ENCODE data around the gene SAP30BP.

Gene SAP30BP

GRCh38 chr17:75697651-75698291 lies 30.6 kb downstream of the SAP30BP start:
- peak; percentile 66 to 94 (median 85) for DNase-seq
- intact Hi-C loops (cut with DNase I) = no loop called here

GRCh38 chr17:75698659-75699058 lies 31.5 kb downstream of the SAP30BP start:
- intact Hi-C loops (cut with DNase I) = no loop called here
- no peak for DNase-seq

- DNase-seq = no peak
- intact Hi-C loops (cut with DNase I) = no loop called here
Measured at GRCh38 chr17:75701288-75701687, 34.1 kb downstream of the SAP30BP start.

- intact Hi-C loops (cut with DNase I) = no loop called here
- DNase-seq = no peak
Measured at GRCh38 chr17:75703191-75703590, 36.1 kb downstream of the SAP30BP start.

- no peak for DNase-seq
- intact Hi-C loops (cut with DNase I) = no loop called here
Measured at GRCh38 chr17:75703591-75703990, 36.5 kb downstream of the SAP30BP start.

DNA sequence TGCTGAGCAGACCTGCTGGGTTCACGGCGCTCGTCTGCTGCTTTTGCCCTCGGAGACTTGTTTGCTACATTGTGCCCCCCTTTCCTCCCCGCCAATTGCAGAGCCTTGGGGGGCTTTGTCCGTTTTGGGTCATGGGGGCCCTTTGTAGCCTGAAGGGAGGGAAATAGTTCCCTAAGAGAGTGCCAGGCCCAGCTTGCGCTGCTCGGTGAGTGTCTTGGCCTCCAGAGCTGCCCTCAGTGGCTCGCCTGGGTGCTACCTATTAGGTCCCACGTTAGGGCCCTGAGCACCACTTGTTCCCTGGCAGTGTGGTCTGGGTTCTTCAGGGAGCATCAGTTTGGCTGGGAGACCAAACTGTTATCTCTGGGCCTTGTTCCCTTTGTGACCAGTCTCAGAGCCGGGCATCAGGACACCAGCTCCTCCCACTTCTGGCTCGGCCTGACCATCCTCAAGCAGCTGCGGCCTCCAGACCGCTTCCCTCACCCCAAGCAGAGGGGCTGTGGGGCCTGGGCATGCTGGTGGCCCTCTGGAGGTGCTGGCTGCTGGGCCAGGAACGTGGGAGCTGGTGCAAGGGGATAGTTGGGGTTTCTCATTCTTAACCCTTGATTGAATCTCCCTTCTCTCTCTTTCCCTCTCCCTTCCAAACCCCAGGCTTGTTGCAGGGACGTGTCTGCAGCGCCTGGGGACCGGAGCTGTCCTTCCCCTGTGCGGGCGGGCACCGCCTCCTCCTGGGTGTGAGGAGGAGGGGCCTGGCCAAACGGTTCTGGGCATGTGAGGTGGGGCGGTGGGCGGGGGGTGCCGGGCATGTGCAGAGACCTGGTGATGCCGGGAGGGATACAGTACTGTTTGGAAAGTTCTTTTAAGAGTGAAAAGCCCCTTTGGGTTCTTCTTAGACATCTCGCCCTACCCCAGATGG lies 38.1 kb downstream of the SAP30BP start:
- intact Hi-C loops (cut with DNase I) = no loop called here

DNA sequence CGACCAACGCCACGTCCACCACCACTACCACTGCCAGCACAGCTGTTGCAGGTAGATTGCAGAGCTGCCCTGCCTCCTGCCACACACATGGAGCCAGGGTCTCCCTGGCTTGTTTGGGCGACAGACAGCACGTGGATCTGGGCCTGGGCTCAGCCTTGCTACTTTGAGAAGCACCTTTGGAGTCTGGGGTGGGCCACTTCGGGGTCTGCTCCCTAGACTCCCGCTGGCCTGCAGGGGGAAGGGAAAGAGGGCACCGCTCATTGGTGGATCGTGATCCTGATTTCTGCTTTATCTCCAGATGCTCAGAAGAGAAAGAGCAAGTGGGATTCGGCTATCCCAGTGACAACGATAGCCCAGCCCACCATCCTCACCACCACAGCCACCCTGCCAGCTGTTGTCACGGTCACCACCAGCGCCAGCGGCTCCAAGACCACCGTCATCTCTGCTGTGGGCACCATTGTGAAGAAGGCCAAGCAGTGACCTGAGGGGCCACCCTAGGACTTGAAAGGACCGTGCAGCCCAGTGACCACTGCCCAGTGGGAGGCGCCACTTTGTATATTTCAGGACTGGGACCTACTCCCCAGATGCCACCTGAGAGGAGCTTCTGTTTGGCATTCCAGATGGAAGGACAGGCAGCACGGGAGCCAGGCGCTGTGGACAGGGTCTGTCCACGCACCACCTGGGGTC lies 39.0 kb downstream of the SAP30BP start:
- DNase-seq = no peak
- intact Hi-C loops (cut with DNase I) = no loop called here

More for the DNA sequence above, 38.1 kb downstream of the SAP30BP start:
- peak in 29 of 42 donors; percentile 28 to 83 (median 56) for DNase-seq

DNA sequence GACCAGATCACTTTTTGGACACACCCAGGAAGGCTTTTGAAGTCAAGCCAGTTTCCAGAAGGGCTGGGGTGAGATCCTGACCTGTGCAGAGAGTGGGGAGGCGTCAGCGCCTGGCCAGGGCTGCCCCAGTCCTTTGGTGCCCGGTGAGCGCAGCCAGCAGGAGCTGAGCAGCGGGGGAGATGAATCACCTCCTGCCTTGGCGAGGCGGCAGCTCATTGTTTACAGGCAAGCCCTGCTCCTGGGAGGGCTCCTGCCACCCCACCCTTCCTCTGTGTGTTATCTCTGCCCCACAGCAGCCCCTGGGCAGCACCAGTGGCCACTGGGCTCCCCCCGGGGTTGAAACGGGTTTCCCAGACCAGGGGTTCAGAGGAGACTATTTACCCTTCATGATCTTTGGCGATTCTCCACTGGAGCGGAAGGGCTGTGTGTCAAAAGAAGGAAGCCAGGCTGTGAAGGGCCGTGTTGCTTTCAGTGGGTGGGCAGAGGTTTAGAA lies 40.0 kb downstream of the SAP30BP start:
- no peak for DNase-seq

GRCh38 chr17:75712446-75712845 lies 45.3 kb downstream of the SAP30BP start:
- intact Hi-C loops (cut with DNase I) = no loop called here
- DNase-seq = no peak

More for the DNA sequence above, 40.0 kb downstream of the SAP30BP start:
- intact Hi-C loops (cut with DNase I) = no loop called here

- intact Hi-C loops (cut with DNase I) = no loop called here
Measured at GRCh38 chr17:75719732-75720131, 52.6 kb downstream of the SAP30BP start.

DNA sequence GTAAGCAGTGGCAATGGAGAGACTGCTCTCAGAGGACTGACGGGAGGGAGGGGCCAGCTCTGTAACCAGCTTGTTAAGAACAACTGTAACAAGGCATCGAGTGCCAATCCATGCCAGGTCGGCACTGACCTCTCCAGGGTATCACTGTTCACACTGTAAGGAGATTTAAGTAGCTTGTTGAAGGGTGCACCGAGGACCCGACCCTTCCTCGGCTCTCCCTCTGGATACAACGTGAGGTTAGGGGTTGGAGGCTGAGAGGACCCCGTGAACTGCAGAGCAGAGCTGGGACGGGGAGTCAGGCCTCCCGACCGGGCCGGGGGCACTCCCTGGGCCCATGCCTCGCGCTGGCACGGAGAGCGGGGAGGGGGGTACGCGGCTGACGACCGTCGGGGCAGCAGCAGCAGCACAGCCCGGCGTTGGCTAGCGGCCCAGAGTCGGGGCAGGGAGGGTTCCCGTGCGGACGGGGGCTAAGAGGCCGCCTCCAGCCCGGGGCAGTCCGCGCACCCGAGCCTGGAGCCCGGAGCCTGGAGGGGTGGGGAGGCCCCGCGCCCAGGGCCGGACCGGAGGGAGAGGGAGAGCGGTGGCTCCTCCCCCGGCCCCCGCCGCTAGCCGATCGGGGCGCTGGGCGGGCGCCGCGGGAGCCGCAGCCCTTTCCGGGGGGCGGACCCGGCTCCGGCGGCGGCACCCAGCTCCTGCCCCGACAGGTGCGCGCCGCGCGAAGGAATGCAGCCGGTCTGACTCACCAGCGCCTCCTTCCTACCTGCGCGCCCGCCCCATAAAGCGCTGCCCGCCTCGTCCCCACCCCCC lies 53.7 kb downstream of the SAP30BP start, which contains the start of gene ITGB4:
ITGB4 (plus strand) TSS at position 804 of the 807 bp plus-strand sequence. CDS start 3,245 bp downstream, outside the sequence.
- intact Hi-C loops (cut with DNase I) = no loop called here
- DNase-seq = peak; percentile 27 to 89 (median 69)

More at GRCh38 chr17:75719732-75720131, 52.6 kb downstream of the SAP30BP start:
- DNase-seq = no peak

GRCh38 chr17:75721463-75722011 lies 54.4 kb downstream of the SAP30BP start:
- intact Hi-C loops (cut with DNase I) = no loop called here
- peak in 1 of 42 donors; percentile 34 for DNase-seq

DNA sequence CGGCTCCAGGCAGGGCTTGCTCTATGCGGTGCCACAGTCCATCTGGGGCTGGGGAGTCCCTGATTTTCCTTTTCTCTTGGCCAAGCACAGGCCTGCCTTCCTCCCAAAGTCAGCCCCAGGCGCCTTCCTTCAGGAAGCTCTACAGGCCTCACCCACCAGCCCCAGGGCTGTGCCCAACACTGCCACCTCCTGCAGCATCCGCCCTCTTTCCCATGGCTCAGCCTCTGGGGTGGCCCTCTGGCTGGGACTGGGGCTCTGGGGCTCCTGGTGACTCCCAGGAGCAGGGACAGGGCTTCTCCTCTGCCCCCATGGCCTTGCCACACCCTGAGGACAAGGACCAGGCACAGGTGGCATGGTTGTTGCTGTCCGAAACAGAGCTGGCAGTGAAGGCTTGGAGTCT lies 54.9 kb downstream of the SAP30BP start:
- intact Hi-C loops (cut with DNase I) = no loop called here
- DNase-seq = peak in 8 of 42 donors; percentile 28 to 49 (median 32)

- no peak for DNase-seq
Measured at GRCh38 chr17:75722542-75723095, 55.5 kb downstream of the SAP30BP start.

GRCh38 chr17:75723171-75723930 lies 56.2 kb downstream of the SAP30BP start:
- intact Hi-C loops (cut with DNase I) = no loop called here
- no peak for DNase-seq

More at GRCh38 chr17:75722542-75723095, 55.5 kb downstream of the SAP30BP start:
- intact Hi-C loops (cut with DNase I) = no loop called here

- no peak for DNase-seq
- intact Hi-C loops (cut with DNase I) = no loop called here
Measured at GRCh38 chr17:75724016-75725003, 57.2 kb downstream of the SAP30BP start.
